Spleen (tissue), 11 donors: ENCODE data around the gene PHOSPHO1. TPM values are rescaled to one million over a fixed set of nuclear protein-coding genes. Genes with fewer than 3 reads are reported as not detected.

Experiments
- DNase-seq: peaks from one replicate; pipeline ENCODE4 v3.0.0-alpha.2; 2020
- H3K27ac ChIP-seq, 8 donors: fragments of 200-600 bp; sonication (generic) in 7 of 8; 1 replicate in 4 of 8; 2 replicates in 4 of 8; pipeline versions ENCODE4 v1.5.0 to v1.8.0; 2016 to 2021; ENCODE audit warnings: inconsistent platforms in 4 of 8, mild to moderate bottlenecking in 4 of 8, moderate library complexity in 1 of 8
- H3K27me3 ChIP-seq, 7 donors: fragments of 200-600 bp; sonication (generic) in 6 of 7; replicated peaks in 1 of 7; 1 replicate in 4 of 7; 2 replicates in 3 of 7; pipeline versions ENCODE4 v1.5.0 to v1.8.0; 2016 to 2021; ENCODE audit warnings: inconsistent platforms in 3 of 7, mild to moderate bottlenecking in 1 of 7
- H3K36me3 ChIP-seq, 6 donors: fragments of 200-600 bp; sonication (generic) in 5 of 6; 1 replicate in 4 of 6; 2 replicates in 2 of 6; pipeline versions ENCODE4 v1.5.0 to v1.8.0; 2016 to 2021; ENCODE audit warnings: inconsistent platforms in 2 of 6
- H3K4me1 ChIP-seq, 6 donors: fragments of 200-600 bp; sonication (generic) in 5 of 6; 1 replicate in 3 of 6; 2 replicates in 3 of 6; pipeline versions ENCODE4 v1.5.0 to v1.8.0; 2016 to 2021; ENCODE audit warnings: inconsistent platforms in 3 of 6
- H3K4me3 ChIP-seq, 8 donors: fragments of 200-600 bp; sonication (generic) in 7 of 8; 1 replicate in 4 of 8; 2 replicates in 4 of 8; pipeline versions ENCODE4 v1.5.0 to v1.8.0; 2016 to 2021; ENCODE audit warnings: inconsistent platforms in 4 of 8, mild to moderate bottlenecking in 4 of 8, moderate library complexity in 2 of 8
- H3K9me3 ChIP-seq, 8 donors: fragments of 200-600 bp; sonication (generic) in 7 of 8; 1 replicate in 4 of 8; 2 replicates in 4 of 8; pipeline versions ENCODE4 v1.5.0 to v1.8.0; 2016 to 2021; ENCODE audit warnings: inconsistent platforms in 4 of 8
- POLR2A ChIP-seq, 3 donors: fragments of 450-650 bp; IDR thresholded peaks; one replicate each; pipeline ENCODE4 v1.5.1; 2017; ENCODE audit warnings: antibody characterized with exemption in 3 of 3, mild to moderate bottlenecking in 1 of 3
- POLR2AphosphoS5 ChIP-seq, 3 donors: sonication (generic); formaldehyde crosslinking; IDR thresholded peaks; one replicate each; pipeline ENCODE4 v1.5.1; 2017; ENCODE audit warnings: antibody characterized with exemption in 3 of 3
- WGBS, 5 donors: extraction: QIAGEN DNeasy Blood & Tissue Kit in 3 of 5; methylation state at CpG; one replicate each; pipeline versions ENCODE4 v1.1.5 to v1.1.7; 2013 to 2018; 5-methylcytosine and 5-hydroxymethylcytosine counted together
- intact Hi-C: fragments of 100-400 bp; cut with DNase I; formaldehyde crosslinking; loops from one replicate; pipeline ENCODE4 v1.15.0; 2023; ENCODE audit warnings: low total_unique reads
- polyA plus RNA-seq, 3 donors: library from polyadenylated mRNA; stranded (reverse); fragments of 200-250 nt; gene quantifications; one replicate each; pipeline ENCODE4 v1.2.1, GENCODE V29; 2013
- total RNA-seq, 7 donors: library from RNA; depleted of rRNA in 3 of 7; stranded (reverse); fragments of >200 nt in 3 of 7; fragmentation: NEBNext Ultra II Directional in 4 of 7; extraction: Animal tissue kit (Norgen Biotek cat#: 25700) in 4 of 7; gene quantifications; one replicate each; pipeline versions ENCODE4 v1.1.0 to v1.2.1, GENCODE V29; 2016 to 2021
- TF ChIP-seq, protein P1 (sequence below), 11 experiments: fragments of 200-600 bp in 7 of 11; fragments of 450-650 bp in 4 of 11; sonication (generic) in 4 of 11; IDR thresholded peaks in 8 of 11; conservative IDR thresholded peaks in 3 of 11; 1 replicate in 7 of 11; 2 replicates in 4 of 11; pipeline versions ENCODE4 v1.4.0 to v1.8.0; 2016 to 2021; ENCODE audit warnings: antibody characterized with exemption in 11 of 11, inconsistent platforms in 4 of 11, mild to moderate bottlenecking in 1 of 11
- donor health status: healthy with polysubstance abuse.
- donor health status: DM: no; HTN: no; CAD: no; lungs with moderate emphysema.
- donor health status: DM: no; HTN: no; CAD: no.
- donor health status: Bipolar disorder and iron deficiency.
- donor health status: healthy.
- donor health status: DM: no; HTN: no; CAD: no.
- donor health status: DM: yes; HTN: yes; CAD: no.

Gene PHOSPHO1
- total and polyA plus RNA-seq, 10 donors = 0.80 to 12.2 (median 3.9) TPM

DNA sequence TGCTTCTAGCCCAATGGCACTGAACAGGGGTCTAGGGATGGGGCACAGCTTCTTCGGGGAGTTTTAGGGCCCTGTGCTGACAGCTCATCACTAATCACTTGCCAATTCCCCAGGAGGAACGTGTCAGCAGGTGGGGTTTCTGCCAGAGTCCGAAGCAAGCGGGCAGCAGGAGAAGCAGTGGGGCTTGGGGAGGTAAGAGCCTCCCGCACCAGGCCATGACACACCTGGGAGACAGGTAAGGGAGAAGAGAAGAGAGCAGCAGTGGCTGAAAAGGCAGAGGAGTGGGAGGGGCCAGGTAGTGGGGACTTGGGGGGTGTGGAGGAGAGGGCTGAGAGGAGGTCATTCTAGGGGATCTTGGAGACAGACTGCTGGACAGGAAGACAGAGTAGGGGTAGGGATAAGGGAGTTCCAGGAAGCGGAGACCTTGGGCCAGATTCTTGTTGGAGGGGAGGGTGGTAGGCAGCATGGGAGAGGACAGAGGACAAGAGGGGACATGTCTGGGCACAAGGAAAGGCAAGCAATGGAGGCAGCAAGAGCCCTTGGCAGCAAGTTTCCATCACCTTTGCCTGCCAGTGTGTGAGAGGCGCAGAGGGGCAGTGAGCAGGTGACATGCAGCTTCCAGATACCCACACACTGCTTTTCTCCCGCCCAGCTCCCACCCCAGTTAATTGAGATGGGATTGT lies 4.9 kb downstream of the PHOSPHO1 start:
- Histone ChIP-seq H3K9me3 (no peaks in the 10 kb centered on the region), H3K4me1 (peaks cover 35 to 95% (median 60%) of the 10 kb centered on the region in 6 donors), H3K36me3 (peaks cover 0 to 62% (median 18%) of the 10 kb centered on the region in 6 donors), H3K27ac (no peak overlapping the region), H3K4me3 (no peak overlapping the region), H3K27me3 (peaks cover 0 to 50% (median 13%) of the 10 kb centered on the region in 7 donors)
- intact Hi-C loops = loop anchor here (2.0 kb wide), 1 partner anchor 45 kb away; no protein-coding TSS in a partner anchor
- no peak for DNase-seq
- 84 to 94% (median 88%) methylated on average over 8 of the region's 8 CpGs for WGBS, 5 donors
- TF ChIP-seq POLR2AphosphoS5 (IDR thresholded peaks at IDR 0.05) (peak; percentile 23 to 43 (median 26)), POLR2A (IDR thresholded peaks at IDR 0.05) (no peak)

DNA sequence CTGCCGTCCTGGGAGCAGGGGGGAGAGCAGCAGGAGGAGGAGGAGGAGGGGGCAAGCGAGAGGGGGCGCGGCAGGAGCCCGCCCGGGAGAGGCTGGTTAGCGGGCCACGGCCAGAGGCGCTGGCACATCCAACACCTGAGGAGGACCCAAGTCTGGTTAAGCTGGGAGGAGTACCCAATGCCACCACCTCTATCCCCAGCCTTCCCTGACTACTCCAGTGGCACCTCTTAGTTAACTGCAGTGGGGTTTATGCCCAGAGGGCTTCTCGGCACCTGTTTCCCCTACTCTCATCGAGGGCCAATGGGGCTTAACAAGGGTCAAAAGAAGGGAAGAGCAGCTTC lies 5.6 kb downstream of the PHOSPHO1 start:
- no peaks in the 10 kb centered on the region for H3K9me3 ChIP-seq
- H3K27ac ChIP-seq = peak overlapping the region in 7 of 8 donors; percentile 32 to 81 (median 53)
- no peak for DNase-seq
- H3K36me3 ChIP-seq = peaks cover 0 to 69% (median 25%) of the 10 kb centered on the region in 6 donors
- intact Hi-C loops = no loop called here
- H3K4me1 ChIP-seq = peaks cover 36 to 95% (median 61%) of the 10 kb centered on the region in 6 donors
- TF ChIP-seq POLR2A (IDR thresholded peaks at IDR 0.05) (no peak), POLR2AphosphoS5 (IDR thresholded peaks at IDR 0.05) (no peak)
- TF ChIP-seq, protein P1, sequence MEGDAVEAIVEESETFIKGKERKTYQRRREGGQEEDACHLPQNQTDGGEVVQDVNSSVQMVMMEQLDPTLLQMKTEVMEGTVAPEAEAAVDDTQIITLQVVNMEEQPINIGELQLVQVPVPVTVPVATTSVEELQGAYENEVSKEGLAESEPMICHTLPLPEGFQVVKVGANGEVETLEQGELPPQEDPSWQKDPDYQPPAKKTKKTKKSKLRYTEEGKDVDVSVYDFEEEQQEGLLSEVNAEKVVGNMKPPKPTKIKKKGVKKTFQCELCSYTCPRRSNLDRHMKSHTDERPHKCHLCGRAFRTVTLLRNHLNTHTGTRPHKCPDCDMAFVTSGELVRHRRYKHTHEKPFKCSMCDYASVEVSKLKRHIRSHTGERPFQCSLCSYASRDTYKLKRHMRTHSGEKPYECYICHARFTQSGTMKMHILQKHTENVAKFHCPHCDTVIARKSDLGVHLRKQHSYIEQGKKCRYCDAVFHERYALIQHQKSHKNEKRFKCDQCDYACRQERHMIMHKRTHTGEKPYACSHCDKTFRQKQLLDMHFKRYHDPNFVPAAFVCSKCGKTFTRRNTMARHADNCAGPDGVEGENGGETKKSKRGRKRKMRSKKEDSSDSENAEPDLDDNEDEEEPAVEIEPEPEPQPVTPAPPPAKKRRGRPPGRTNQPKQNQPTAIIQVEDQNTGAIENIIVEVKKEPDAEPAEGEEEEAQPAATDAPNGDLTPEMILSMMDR (IDR thresholded peaks at IDR 0.05 in 8 of 11, conservative IDR thresholded peaks at IDR 0.05 in 3 of 11) = no peak
- peak overlapping the region in 7 of 8 donors; percentile 31 to 64 (median 42) for H3K4me3 ChIP-seq
- 18 to 27% (median 26%) methylated on average over 5 to 11 of the region's 11 CpGs for WGBS, 5 donors
- H3K27me3 ChIP-seq = peaks cover 0 to 43% (median 13%) of the 10 kb centered on the region in 7 donors

DNA sequence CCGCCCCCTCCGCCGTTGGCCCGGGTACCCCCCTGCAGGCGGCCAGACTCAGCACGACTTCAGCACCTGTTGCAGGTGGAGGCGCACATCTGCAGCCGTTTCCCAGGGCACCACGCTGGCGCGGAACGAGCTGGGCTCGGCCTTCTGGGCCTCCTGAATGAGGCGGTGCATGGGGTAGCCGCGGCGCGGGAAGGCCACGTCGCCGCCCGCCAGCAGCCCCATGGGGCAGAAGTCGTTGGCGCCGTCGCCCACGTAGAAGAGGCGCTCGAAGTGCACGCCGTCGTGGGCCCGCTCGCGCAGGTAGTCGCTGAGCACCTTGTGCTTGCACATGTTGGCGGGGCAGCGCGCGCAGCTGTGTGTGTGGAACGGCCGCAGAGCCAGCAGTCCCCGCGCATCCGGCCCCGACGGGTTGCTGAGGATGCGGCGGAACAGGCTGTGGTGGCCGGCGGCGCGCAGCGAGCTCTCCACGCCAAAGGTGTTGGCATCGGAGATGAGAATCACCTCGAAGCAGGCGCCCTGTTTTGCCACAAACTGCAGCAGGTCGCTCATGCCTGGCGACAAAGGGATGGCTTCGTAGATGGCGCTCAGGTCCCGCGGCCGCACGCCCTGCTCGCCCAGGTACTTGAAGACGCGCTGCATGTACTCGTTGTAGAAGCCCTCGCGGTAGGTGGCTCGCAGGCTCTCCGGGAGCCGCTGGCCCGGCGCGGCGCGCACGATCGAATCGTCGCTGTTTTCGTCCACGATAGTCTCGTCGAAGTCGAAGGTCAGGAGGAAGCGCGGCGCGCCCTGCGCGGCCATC lies 6.2 kb downstream of the PHOSPHO1 start:
- intact Hi-C loops = no loop called here
- Histone ChIP-seq H3K4me1 (peaks cover 36 to 95% (median 61%) of the 10 kb centered on the region in 6 donors), H3K4me3 (peak overlapping the region; percentile 6 to 64 (median 40)), H3K27me3 (peaks cover 0 to 38% (median 13%) of the 10 kb centered on the region in 7 donors), H3K36me3 (peaks cover 0 to 75% (median 29%) of the 10 kb centered on the region in 6 donors), H3K9me3 (no peaks in the 10 kb centered on the region), H3K27ac (peak overlapping the region; percentile 2 to 81 (median 50))
- DNase-seq = peak; percentile 94
- 1 to 2% (median 2%) methylated on average over 11 to 95 of the region's 95 CpGs for WGBS, 5 donors
- no peak for TF ChIP-seq POLR2A (IDR thresholded peaks at IDR 0.05)
- TF ChIP-seq, protein P1 (IDR thresholded peaks at IDR 0.05 in 8 of 11, conservative IDR thresholded peaks at IDR 0.05 in 3 of 11) = no peak
- peak; percentile 80 to 93 (median 85) for TF ChIP-seq POLR2AphosphoS5 (IDR thresholded peaks at IDR 0.05)

DNA sequence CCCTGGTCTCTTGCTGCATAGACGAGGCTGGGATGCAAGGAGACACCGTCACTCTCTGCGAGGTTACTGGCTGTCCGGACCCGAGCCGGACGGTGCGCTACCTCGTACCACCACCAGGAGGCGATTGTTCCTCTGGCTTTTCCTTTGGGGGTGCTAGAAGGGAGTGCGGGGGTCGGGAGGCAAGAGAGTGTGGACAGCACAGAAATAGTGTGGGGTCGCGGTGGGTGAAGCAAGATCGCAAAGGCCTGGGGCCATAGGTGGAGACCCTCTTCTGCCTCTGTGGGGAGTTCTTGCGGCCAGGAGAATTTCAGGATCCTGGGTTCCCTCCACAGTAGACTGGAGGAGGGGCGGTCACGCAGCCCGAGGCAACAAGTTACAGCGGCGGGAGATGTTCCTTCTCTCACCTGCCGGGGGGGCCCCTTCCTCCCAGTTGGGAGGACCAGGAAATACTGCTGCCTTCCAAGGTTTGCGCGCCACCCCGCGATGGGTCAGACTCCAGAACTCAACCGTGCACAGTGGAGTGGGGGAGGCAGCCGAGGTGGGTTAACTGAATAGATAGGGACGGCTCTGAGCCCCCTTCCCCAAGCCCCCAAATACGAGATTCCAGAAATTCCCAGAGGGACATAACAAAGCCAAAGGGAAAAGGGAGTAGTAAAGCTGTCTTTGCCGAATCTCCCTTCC lies 6.9 kb downstream of the PHOSPHO1 start:
- peak; percentile 91 for DNase-seq
- Histone ChIP-seq H3K9me3 (no peaks in the 10 kb centered on the region), H3K4me1 (peaks cover 43 to 96% (median 68%) of the 10 kb centered on the region in 6 donors), H3K36me3 (peaks cover 0 to 82% (median 29%) of the 10 kb centered on the region in 6 donors), H3K4me3 (peak overlapping the region; percentile 6 to 64 (median 40)), H3K27ac (peak overlapping the region in 7 of 8 donors; percentile 2 to 81 (median 53)), H3K27me3 (peaks cover 0 to 32% (median 13%) of the 10 kb centered on the region in 7 donors)
- intact Hi-C loops = no loop called here
- no peak for TF ChIP-seq POLR2A (IDR thresholded peaks at IDR 0.05)
- TF ChIP-seq POLR2AphosphoS5 (IDR thresholded peaks at IDR 0.05) = peak in 2 of 3 donors; percentile 59 to 61
- TF ChIP-seq, protein P1 (IDR thresholded peaks at IDR 0.05 in 8 of 11, conservative IDR thresholded peaks at IDR 0.05 in 3 of 11) = peak; percentile 79 to 93 (median 88)
- 4 to 8% (median 6%) methylated on average over 29 to 31 of the region's 31 CpGs for WGBS, 5 donors
